K562 treated with DMSO at 1 percent for 24 hours (cell line): ENCODE results near the gene UGT3A2. TPM values are rescaled to one million over a fixed set of nuclear protein-coding genes. Genes with fewer than 3 reads are reported as not detected.

Source experiments
- total RNA-seq: library from RNA; unstranded; fragments of 300-600 nt; gene quantifications from 2 replicates; pipeline ENCODE4 v1.2.3, GENCODE V29; 2022; ENCODE audit warnings: low read depth; ENCODE audit not compliant: insufficient read depth

Gene UGT3A2
- not detected in 2 replicates for total RNA-seq

DNA sequence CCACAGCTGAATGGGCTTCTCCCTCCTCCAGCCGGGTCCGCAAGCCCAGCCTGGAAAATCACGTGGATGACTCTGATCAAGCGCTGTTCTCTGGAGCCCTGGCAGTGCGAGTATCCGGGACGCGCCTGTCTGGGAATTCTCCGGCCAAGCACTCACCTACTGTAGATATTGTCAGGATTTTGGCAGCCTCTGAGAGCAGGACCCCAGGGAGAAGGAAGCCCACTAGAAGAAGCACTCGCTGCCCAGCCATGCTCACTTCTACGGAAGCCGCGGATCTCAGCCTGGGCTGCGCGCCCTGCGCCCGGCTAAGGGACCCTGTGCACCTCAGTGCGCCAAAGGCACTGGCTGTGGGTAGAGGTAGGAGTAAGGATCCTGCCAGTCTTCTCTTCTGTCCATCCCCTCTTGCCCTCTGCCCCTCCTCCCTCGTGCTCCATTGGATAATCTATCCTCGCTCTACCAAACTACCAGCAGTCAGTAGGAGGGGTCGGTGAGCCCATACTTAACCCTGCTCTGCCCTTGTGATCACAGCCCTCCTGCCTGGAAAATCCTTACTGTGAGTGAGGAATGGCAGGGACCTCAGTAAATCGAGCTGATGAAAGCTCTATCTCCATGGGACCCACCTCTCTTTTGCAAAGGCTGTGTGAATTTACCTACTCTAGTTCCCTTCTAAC is at the start of gene UGT3A2:
Gene UGT3A2, minus strand, starts transcription at position 343 of the 671 bp plus-strand sequence. Its CDS starts 93 bp downstream, at position 250.

GRCh38 chr5:35990941-35991611 is 75.6 kb downstream of the UGT3A2 start, which contains the start of gene UGT3A1:
TSS of gene UGT3A1 (minus strand) at chr5:35991390. CDS start at chr5:35991240, 150 bp downstream.

Other genes with a start within 250 kb of the UGT3A2 start
- gene IL7R, start 210.0 kb downstream of the UGT3A2 start, total RNA-seq: not detected in 2 replicates
- not detected in 2 replicates for gene CAPSL, start 128.3 kb downstream of the UGT3A2 start, total RNA-seq
- not detected in 2 replicates for gene UGT3A1, start 75.5 kb downstream of the UGT3A2 start, total RNA-seq
- 3.4 and 4.5 TPM in 2 replicates for gene LMBRD2, start 85.0 kb upstream of the UGT3A2 start, total RNA-seq
- gene SKP2, start 85.2 kb upstream of the UGT3A2 start, total RNA-seq: 30.6 and 31.6 TPM in 2 replicates
- 11.1 and 14.5 TPM in 2 replicates for gene NADK2, start 175.0 kb upstream of the UGT3A2 start, total RNA-seq
- gene RANBP3L, start 235.0 kb upstream of the UGT3A2 start, total RNA-seq: not detected in 2 replicates